ENCODE results near the gene MPDZ.

Gene MPDZ

GRCh38 chr9:13165236-13165945 lies 114.1 kb downstream of the MPDZ start:
- TF ChIP-seq CTCF (conservative IDR thresholded peaks at IDR 0.05; ENCODE audit: control insufficient read depth, insufficient read depth, low read depth, low read length), result no peak
- no peak for DNase-seq (ENCODE audit: low read depth)
- H3K4me3 ChIP-seq (ENCODE audit: control insufficient read depth, low read depth, low read length), result no peak overlapping the region

GRCh38 chr9:13163946-13164345 lies 115.5 kb downstream of the MPDZ start:
- no peak for DNase-seq (ENCODE audit: low read depth)
- H3K4me3 ChIP-seq (ENCODE audit: control insufficient read depth, low read depth, low read length), result no peak overlapping the region
- TF ChIP-seq CTCF (conservative IDR thresholded peaks at IDR 0.05; ENCODE audit: control insufficient read depth, insufficient read depth, low read depth, low read length), result no peak

- H3K4me3 ChIP-seq (ENCODE audit: control insufficient read depth, low read depth, low read length), result no peak overlapping the region
- no peak for TF ChIP-seq CTCF (conservative IDR thresholded peaks at IDR 0.05; ENCODE audit: control insufficient read depth, insufficient read depth, low read depth, low read length)
- DNase-seq (ENCODE audit: low read depth), result no peak
Observed at GRCh38 chr9:13163287-13163686, 116.2 kb downstream of the MPDZ start.

DNA sequence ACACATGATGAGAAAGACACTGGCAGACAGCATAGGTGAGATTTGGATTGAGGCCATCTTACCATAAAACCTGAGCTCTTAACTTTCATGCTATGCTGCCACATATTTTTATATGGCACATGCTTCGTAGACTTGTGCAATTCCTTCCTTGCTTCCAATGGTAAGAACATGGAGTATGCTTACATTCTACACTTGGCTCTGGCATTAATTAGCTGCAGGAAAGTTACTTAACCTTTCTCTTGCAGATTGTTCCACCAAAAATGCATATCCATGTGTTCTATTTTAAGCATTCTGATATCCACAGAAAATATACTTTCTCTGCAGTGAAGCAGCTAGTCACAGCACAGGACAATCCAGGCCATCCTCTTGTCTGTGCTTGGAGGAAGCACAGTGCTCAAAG lies 119.4 kb downstream of the MPDZ start:
- H3K4me3 ChIP-seq (ENCODE audit: control insufficient read depth, low read depth, low read length), result no peak overlapping the region
- TF ChIP-seq CTCF (conservative IDR thresholded peaks at IDR 0.05; ENCODE audit: control insufficient read depth, insufficient read depth, low read depth, low read length), result no peak
- DNase-seq (ENCODE audit: low read depth), result no peak

GRCh38 chr9:13158986-13159385 lies 120.5 kb downstream of the MPDZ start:
- no peak overlapping the region for H3K4me3 ChIP-seq (ENCODE audit: control insufficient read depth, low read depth, low read length)
- TF ChIP-seq CTCF (conservative IDR thresholded peaks at IDR 0.05; ENCODE audit: control insufficient read depth, insufficient read depth, low read depth, low read length), result no peak
- no peak for DNase-seq (ENCODE audit: low read depth)

GRCh38 chr9:13151489-13151888 lies 128.0 kb downstream of the MPDZ start:
- no peak for DNase-seq (ENCODE audit: low read depth)
- H3K4me3 ChIP-seq (ENCODE audit: control insufficient read depth, low read depth, low read length), result no peak overlapping the region
- no peak for TF ChIP-seq CTCF (conservative IDR thresholded peaks at IDR 0.05; ENCODE audit: control insufficient read depth, insufficient read depth, low read depth, low read length)

DNA sequence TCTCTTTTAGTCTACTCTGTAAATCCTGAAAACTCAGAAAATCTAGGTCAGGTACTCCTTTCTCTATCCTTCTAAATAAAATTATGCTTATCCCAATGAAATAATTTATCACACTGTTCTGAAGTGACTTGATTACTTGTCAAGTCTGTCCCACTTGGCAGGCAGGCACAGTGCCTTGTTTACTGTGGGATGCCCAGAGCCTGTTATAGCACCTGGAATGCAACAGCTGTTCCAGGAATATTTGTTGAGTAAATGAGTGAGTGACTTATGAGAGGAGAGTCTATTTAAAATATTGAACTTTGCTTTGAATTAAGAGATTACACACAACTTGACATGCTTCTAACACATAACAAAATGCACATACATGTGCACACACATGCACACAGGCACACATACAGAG lies 130.0 kb downstream of the MPDZ start:
- no peak overlapping the region for H3K4me3 ChIP-seq (ENCODE audit: control insufficient read depth, low read depth, low read length)
- no peak for TF ChIP-seq CTCF (conservative IDR thresholded peaks at IDR 0.05; ENCODE audit: control insufficient read depth, insufficient read depth, low read depth, low read length)
- no peak for DNase-seq (ENCODE audit: low read depth)
